ENCODE measurements around the gene DHCR7. TPM values are rescaled to one million over a fixed set of nuclear protein-coding genes. Genes with fewer than 3 reads are reported as not detected.

The DHCR7 gene
- total and polyA plus RNA-seq, 2 donors (not counting 1 experiment from before 2014, with no cell fraction given): 6.9 to 15.3 TPM

GRCh38 chr11:71491531-71491930 lies 43.3 kb upstream of the DHCR7 start:
- Histone ChIP-seq H4K20me1 (ENCODE audit: control insufficient read depth, insufficient read depth, low read length, poor library complexity, severe bottlenecking) (peaks cover 4% of the 10 kb centered on the region), H2AFZ (ENCODE audit: insufficient read depth, low read depth, low read length, poor library complexity, severe bottlenecking) (no peak overlapping the region), H3K9me3 (ENCODE audit: control extremely low read depth in 1 of 3, control insufficient read depth in 2 of 3, insufficient read depth in 1 of 3, low read length in 2 of 3) (no peaks in the 10 kb centered on the region), H3K4me3 (ENCODE audit: control extremely low read depth in 1 of 5, extremely low read depth in 1 of 5, insufficient read depth in 1 of 5, low read depth in 2 of 5, low read length in 4 of 5) (no peak overlapping the region), H3K4me2 (replicated peaks; ENCODE audit: low read depth, low read length, poor library complexity, severe bottlenecking) (no peak overlapping the region), H3K27ac (ENCODE audit: low read length in 2 of 2) (no peak overlapping the region), H3K4me1 (ENCODE audit: control insufficient read depth in 2 of 2, insufficient read depth in 2 of 2, low read length in 2 of 2) (no peaks in the 10 kb centered on the region), H3K36me3 (replicated peaks in 1 of 2; ENCODE audit: control extremely low read depth in 1 of 2, control insufficient read depth in 1 of 2, extremely low read depth in 1 of 2, insufficient read depth in 2 of 2, low read length in 1 of 2) (peaks cover 0 to 58% of the 10 kb centered on the region in 2 experiments), H3K9ac (ENCODE audit: low read length) (no peak overlapping the region), H3K79me2 (ENCODE audit: control insufficient read depth, insufficient read depth, low read length) (no peaks in the 10 kb centered on the region), H3K27me3 (replicated peaks in 1 of 4; ENCODE audit: control extremely low read depth in 1 of 4, control insufficient read depth in 3 of 4, insufficient read depth in 4 of 4, low read length in 3 of 4) (no peaks in the 10 kb centered on the region)
- intact Hi-C loops (cut with micrococcal nuclease): no loop called here
- ChIA-PET POLR2A (no interaction called here), CTCF (no interaction called here)
- no peaks in the 10 kb centered on the region for H3K27me3 Mint-ChIP-seq
- no peaks in the 10 kb centered on the region for H3K4me1 Mint-ChIP-seq
- no peak for ATAC-seq (ENCODE audit: low read depth)
- no peaks in the 10 kb centered on the region for H3K9me3 Mint-ChIP-seq (ENCODE audit: insufficient read depth)
- WGBS (ENCODE audit: insufficient coverage): 96% methylated on average over 19 of the region's 19 CpGs
- TF ChIP-seq EZH2 (IDR thresholded peaks at IDR 0.05; ENCODE audit: borderline replicate concordance, insufficient read depth, low read depth, low read length, poor library complexity, severe bottlenecking) (no peak), CTCF (IDR thresholded peaks at IDR 0.05) (no peak)
- no peak for DNase-seq
- H3K4me3 Mint-ChIP-seq: no peak overlapping the region
- H3K27ac Mint-ChIP-seq: no peak overlapping the region

GRCh38 chr11:71490731-71491390 lies 42.7 kb upstream of the DHCR7 start:
- Mint-ChIP-seq H3K27ac (no peak overlapping the region), H3K4me3 (no peak overlapping the region), H3K9me3 (ENCODE audit: insufficient read depth) (no peaks in the 10 kb centered on the region), H3K27me3 (no peaks in the 10 kb centered on the region), H3K4me1 (no peaks in the 10 kb centered on the region)
- POLR2A ChIA-PET: no interaction called here
- Histone ChIP-seq H3K79me2 (ENCODE audit: control insufficient read depth, insufficient read depth, low read length) (no peaks in the 10 kb centered on the region), H3K9me3 (ENCODE audit: control extremely low read depth in 1 of 3, control insufficient read depth in 2 of 3, insufficient read depth in 1 of 3, low read length in 2 of 3) (no peaks in the 10 kb centered on the region), H4K20me1 (ENCODE audit: control insufficient read depth, insufficient read depth, low read length, poor library complexity, severe bottlenecking) (no peaks in the 10 kb centered on the region), H3K4me3 (ENCODE audit: control extremely low read depth in 1 of 5, extremely low read depth in 1 of 5, insufficient read depth in 1 of 5, low read depth in 2 of 5, low read length in 4 of 5) (no peak overlapping the region), H3K4me1 (ENCODE audit: control insufficient read depth in 2 of 2, insufficient read depth in 2 of 2, low read length in 2 of 2) (no peaks in the 10 kb centered on the region), H2AFZ (ENCODE audit: insufficient read depth, low read depth, low read length, poor library complexity, severe bottlenecking) (no peak overlapping the region), H3K27ac (ENCODE audit: low read length in 2 of 2) (no peak overlapping the region), H3K9ac (ENCODE audit: low read length) (no peak overlapping the region), H3K27me3 (replicated peaks in 1 of 4; ENCODE audit: control extremely low read depth in 1 of 4, control insufficient read depth in 3 of 4, insufficient read depth in 4 of 4, low read length in 3 of 4) (no peaks in the 10 kb centered on the region), H3K36me3 (replicated peaks in 1 of 2; ENCODE audit: control extremely low read depth in 1 of 2, control insufficient read depth in 1 of 2, extremely low read depth in 1 of 2, insufficient read depth in 2 of 2, low read length in 1 of 2) (peaks cover 0 to 57% of the 10 kb centered on the region in 2 experiments), H3K4me2 (replicated peaks; ENCODE audit: low read depth, low read length, poor library complexity, severe bottlenecking) (no peak overlapping the region)
- TF ChIP-seq CTCF (IDR thresholded peaks at IDR 0.05) (no peak), EZH2 (IDR thresholded peaks at IDR 0.05; ENCODE audit: borderline replicate concordance, insufficient read depth, low read depth, low read length, poor library complexity, severe bottlenecking) (no peak)
- ATAC-seq (ENCODE audit: low read depth) (no peak), DNase-seq (no peak)
- intact Hi-C loops (cut with micrococcal nuclease): no loop called here
- WGBS (ENCODE audit: insufficient coverage): 99% methylated on average over 28 of the region's 28 CpGs
- CTCF ChIA-PET: no interaction called here
